Upper lobe of left lung (tissue), 6 donors: ENCODE results near the gene SCN8A. TPM values are rescaled to one million over a fixed set of nuclear protein-coding genes. Genes with fewer than 3 reads are reported as not detected.
A peak's percentile ranks its signal among the peaks of the same experiment; 100 is the strongest.

Experiments
- ATAC-seq, 2 donors: fragments of 200-7000 bp; cut with Tn5 transposase; one replicate each; pipeline ENCODE4 v1.9.1; 2022; ENCODE audit warnings: mild to moderate bottlenecking in 2 of 2, moderate library complexity in 2 of 2; ENCODE audit not compliant: low FRiP score in 2 of 2
- DNase-seq, 2 donors: peaks; one replicate each; pipeline ENCODE4 v3.0.0-alpha.2; 2019 to 2020
- H3K27ac ChIP-seq, 4 donors: fragments of 200-600 bp; sonication (generic); one replicate each; pipeline ENCODE4 v1.5.1; 2016 to 2019
- H3K27me3 ChIP-seq, 4 donors: fragments of 200-600 bp; sonication (generic); one replicate each; pipeline ENCODE4 v1.5.1; 2017 to 2019
- H3K36me3 ChIP-seq, 4 donors: fragments of 200-600 bp; sonication (generic); one replicate each; pipeline ENCODE4 v1.5.1; 2016 to 2019
- H3K4me1 ChIP-seq, 4 donors: fragments of 200-600 bp; sonication (generic); one replicate each; pipeline ENCODE4 v1.5.1; 2018 to 2019
- H3K4me3 ChIP-seq, 4 donors: fragments of 200-600 bp; sonication (generic); one replicate each; pipeline ENCODE4 v1.5.1; 2017 to 2019; ENCODE audit warnings: mild to moderate bottlenecking in 2 of 4, moderate library complexity in 1 of 4
- H3K9me3 ChIP-seq, 4 donors: fragments of 200-600 bp; sonication (generic); one replicate each; pipeline ENCODE4 v1.5.1; 2018 to 2019
- CTCF ChIP-seq, 6 experiments: fragments of 450-650 bp in 4 of 6; fragments of 200-600 bp in 2 of 6; sonication (generic) in 2 of 6; IDR thresholded peaks; one replicate each; pipeline ENCODE4 v1.5.1; 2016 to 2019; ENCODE audit warnings: antibody characterized with exemption in 6 of 6
- EP300 ChIP-seq, 4 donors: sonication (generic); formaldehyde crosslinking; IDR thresholded peaks; one replicate each; pipeline ENCODE4 v1.5.1; 2017; ENCODE audit warnings: antibody characterized with exemption in 4 of 4, control low read depth in 2 of 4
- POLR2A ChIP-seq, 4 donors: fragments of 450-650 bp; IDR thresholded peaks; one replicate each; pipeline ENCODE4 v1.5.1; 2016 to 2017; ENCODE audit warnings: antibody characterized with exemption in 4 of 4, mild to moderate bottlenecking in 2 of 4
- POLR2AphosphoS5 ChIP-seq, 2 donors: sonication (generic); formaldehyde crosslinking; IDR thresholded peaks; one replicate each; pipeline ENCODE4 v1.5.1; 2017; ENCODE audit warnings: antibody characterized with exemption in 2 of 2
- WGBS, 2 donors: methylation state at CpG; one replicate each; pipeline ENCODE4 v1.1.5; 2017 to 2018; 5-methylcytosine and 5-hydroxymethylcytosine counted together
- total RNA-seq, 6 donors: library from RNA; depleted of rRNA in 4 of 6; stranded (reverse); fragments of >200 nt in 4 of 6; gene quantifications; one replicate each; pipeline versions ENCODE4 v1.1.0 to v1.2.1, GENCODE V29; 2016 to 2021
- donor health status: DM: no; HTN: no; CAD: no; lungs with moderate emphysema.
- donor health status: DM: no; HTN: yes; CAD: no; lungs with severe emphysema.

SCN8A gene
- total RNA-seq, 6 donors from 2014 or later: 0.11 to 1.1 (median 0.37) TPM; not detected in 1

GRCh38 chr12:51841727-51842126, 250.7 kb downstream of the SCN8A start:
- peaks cover 0 to 10% (median 4%) of the 10 kb centered on the region in 4 donors for H3K27me3 ChIP-seq

GRCh38 chr12:51844854-51845253, 253.8 kb downstream of the SCN8A start:
- DNase-seq (no peak), ATAC-seq (no peak)
- no peak overlapping the region for H3K27ac ChIP-seq
- no peaks in the 10 kb centered on the region for H3K9me3 ChIP-seq
- TF ChIP-seq CTCF (IDR thresholded peaks at IDR 0.05) (no peak), POLR2AphosphoS5 (IDR thresholded peaks at IDR 0.05) (no peak), POLR2A (IDR thresholded peaks at IDR 0.05) (no peak)
- no peaks in the 10 kb centered on the region for H3K36me3 ChIP-seq
- H3K4me1 ChIP-seq: peaks cover 20 to 38% (median 24%) of the 10 kb centered on the region in 4 donors
- H3K27me3 ChIP-seq: peaks cover 0 to 36% (median 24%) of the 10 kb centered on the region in 4 donors
- H3K4me3 ChIP-seq: no peak overlapping the region
- WGBS, 2 donors: 85 to 89% methylated on average over 4 of the region's 4 CpGs

More at GRCh38 chr12:51841727-51842126, 250.7 kb downstream of the SCN8A start:
- WGBS, 2 donors: 57 to 71% methylated on average over 5 to 6 of the region's 6 CpGs
- ATAC-seq (no peak), DNase-seq (no peak)
- Histone ChIP-seq H3K4me3 (no peak overlapping the region), H3K4me1 (peaks cover 3 to 9% (median 5%) of the 10 kb centered on the region in 4 donors), H3K9me3 (no peaks in the 10 kb centered on the region), H3K27ac (no peak overlapping the region), H3K36me3 (no peaks in the 10 kb centered on the region)
- TF ChIP-seq EP300 (IDR thresholded peaks at IDR 0.05) (no peak), POLR2AphosphoS5 (IDR thresholded peaks at IDR 0.05) (no peak), POLR2A (IDR thresholded peaks at IDR 0.05) (no peak), CTCF (IDR thresholded peaks at IDR 0.05) (no peak)

GRCh38 chr12:51845482-51845881, 254.4 kb downstream of the SCN8A start:
- Histone ChIP-seq H3K27me3 (peaks cover 0 to 36% (median 24%) of the 10 kb centered on the region in 4 donors), H3K4me1 (peaks cover 25 to 42% (median 27%) of the 10 kb centered on the region in 4 donors), H3K36me3 (no peaks in the 10 kb centered on the region), H3K9me3 (no peaks in the 10 kb centered on the region), H3K4me3 (no peak overlapping the region), H3K27ac (no peak overlapping the region)
- ATAC-seq: no peak
- WGBS, 2 donors: 80 to 82% methylated on average over 7 of the region's 7 CpGs
- TF ChIP-seq EP300 (IDR thresholded peaks at IDR 0.05): no peak
- DNase-seq: no peak

- no peaks in the 10 kb centered on the region for H3K9me3 ChIP-seq
- TF ChIP-seq EP300 (IDR thresholded peaks at IDR 0.05) (no peak), CTCF (IDR thresholded peaks at IDR 0.05) (no peak), POLR2A (IDR thresholded peaks at IDR 0.05) (no peak), POLR2AphosphoS5 (IDR thresholded peaks at IDR 0.05) (no peak)
- H3K27ac ChIP-seq: peak overlapping the region; percentile 12 to 85 (median 75)
- H3K4me3 ChIP-seq: peak overlapping the region in 1 of 4 donors; percentile 63
- peaks cover 31 to 49% (median 34%) of the 10 kb centered on the region in 4 donors for H3K4me1 ChIP-seq
- WGBS, 2 donors: 79 to 84% methylated on average over 9 to 15 of the region's 15 CpGs
- no peaks in the 10 kb centered on the region for H3K36me3 ChIP-seq
- DNase-seq (no peak), ATAC-seq (no peak)
- peaks cover 0 to 36% (median 24%) of the 10 kb centered on the region in 4 donors for H3K27me3 ChIP-seq
Observed at GRCh38 chr12:51846271-51846691, 255.2 kb downstream of the SCN8A start.

- TF ChIP-seq POLR2A (IDR thresholded peaks at IDR 0.05): peak in 1 of 4 donors; percentile 32
- peak in 1 of 2 donors; percentile 63 for TF ChIP-seq POLR2AphosphoS5 (IDR thresholded peaks at IDR 0.05)
- TF ChIP-seq CTCF (IDR thresholded peaks at IDR 0.05): no peak
- TF ChIP-seq EP300 (IDR thresholded peaks at IDR 0.05): no peak
- Histone ChIP-seq H3K9me3 (no peaks in the 10 kb centered on the region), H3K27me3 (peaks cover 0 to 36% (median 24%) of the 10 kb centered on the region in 4 donors), H3K4me3 (peak overlapping the region; percentile 34 to 63 (median 49)), H3K4me1 (peaks cover 33 to 56% (median 39%) of the 10 kb centered on the region in 4 donors), H3K36me3 (no peaks in the 10 kb centered on the region), H3K27ac (peak overlapping the region; percentile 66 to 85 (median 75))
- 0 to 4% methylated on average over 11 to 19 of the region's 59 CpGs for WGBS, 2 donors
- DNase-seq (peak; percentile 47 to 88), ATAC-seq (peak in 1 of 2 donors; percentile 55)
Observed at GRCh38 chr12:51846911-51847642, 256.0 kb downstream of the SCN8A start.
